Naive thymus-derived CD4-positive, alpha-beta T cell (primary cell): ENCODE measurements around the gene PLD6. TPM values are rescaled to one million over a fixed set of nuclear protein-coding genes. Genes with fewer than 3 reads are reported as not detected.

Experiments used
- ATAC-seq: fragments of 150-1000 bp; cut with Tn5 transposase; 2 replicates; pipeline ENCODE4 v1.10.0; 2021; ENCODE audit warnings: mild to moderate bottlenecking, moderate library complexity
- CTCF ChIA-PET: fragments of 350-600 bp; sonication (Branson Sonifier 250); formaldehyde crosslinking; loops from one replicate; lab custom pipeline; 2021; ENCODE audit warnings: antibody characterized with exemption; lab: Charles Lee
- POLR2A ChIA-PET: fragments of 350-600 bp; sonication (Branson Sonifier 250); formaldehyde crosslinking; loops from one replicate; lab custom pipeline; 2021; ENCODE audit warnings: antibody characterized with exemption, inconsistent platforms; lab: Charles Lee
- DNase-seq, 9 donors: peaks; one replicate each; pipeline versions ENCODE4 v3.0.0 to v3.0.0-alpha.2; 2020 to 2022; ENCODE audit warnings: mixed read lengths in 1 of 9
- H3K27ac ChIP-seq: one replicate; pipeline ENCODE4 v1.7.0; 2013; ENCODE audit warnings: mild to moderate bottlenecking, low read depth, low read length, moderate library complexity
- H3K27me3 ChIP-seq, 2 donors: one replicate each; pipeline ENCODE4 v1.7.0; 2013; ENCODE audit warnings: low read length in 2 of 2, mild to moderate bottlenecking in 2 of 2, moderate library complexity in 2 of 2; ENCODE audit not compliant: control insufficient read depth in 2 of 2, insufficient read depth in 2 of 2
- H3K36me3 ChIP-seq, 3 experiments: 1 replicate in 2 of 3; 2 replicates in 1 of 3; pipeline ENCODE4 v1.7.0; 2013; ENCODE audit warnings: low read length in 3 of 3, mild to moderate bottlenecking in 3 of 3, moderate library complexity in 1 of 3; ENCODE audit not compliant: insufficient read depth in 3 of 3, control insufficient read depth in 2 of 3
- H3K4me1 ChIP-seq, 2 donors: one replicate each; pipeline ENCODE4 v1.7.0; 2013; ENCODE audit warnings: low read length in 2 of 2, mild to moderate bottlenecking in 2 of 2, moderate library complexity in 1 of 2; ENCODE audit not compliant: control insufficient read depth in 2 of 2, insufficient read depth in 2 of 2
- H3K4me3 ChIP-seq: 2 replicates; pipeline ENCODE4 v1.7.0; 2013; ENCODE audit warnings: mild to moderate bottlenecking, low read length
- H3K9me3 ChIP-seq, 3 experiments: 1 replicate in 2 of 3; 2 replicates in 1 of 3; pipeline ENCODE4 v1.7.0; 2013; ENCODE audit warnings: low read length in 3 of 3; ENCODE audit not compliant: control insufficient read depth in 2 of 3
- H3K27ac Mint-ChIP-seq, 9 donors: one replicate each; pipeline ENCODE4 v1.8.0; 2020 to 2022; ENCODE audit warnings: mixed read lengths in 9 of 9, mild to moderate bottlenecking in 8 of 9, moderate library complexity in 5 of 9, inconsistent platforms in 2 of 9
- H3K27me3 Mint-ChIP-seq, 5 donors: one replicate each; pipeline ENCODE4 v1.8.0; 2021 to 2022; ENCODE audit warnings: mixed read lengths in 5 of 5, mild to moderate bottlenecking in 1 of 5
- H3K36me3 Mint-ChIP-seq, 5 donors: one replicate each; pipeline ENCODE4 v1.8.0; 2020 to 2022; ENCODE audit warnings: mixed read lengths in 5 of 5, mild to moderate bottlenecking in 3 of 5, inconsistent platforms in 1 of 5
- H3K4me1 Mint-ChIP-seq, 7 donors: one replicate each; pipeline ENCODE4 v1.8.0; 2020 to 2022; ENCODE audit warnings: mixed read lengths in 7 of 7, mild to moderate bottlenecking in 3 of 7, inconsistent platforms in 1 of 7
- H3K4me3 Mint-ChIP-seq, 10 donors: one replicate each; pipeline ENCODE4 v1.8.0; 2020 to 2022; ENCODE audit warnings: mild to moderate bottlenecking in 10 of 10, mixed read lengths in 10 of 10, moderate library complexity in 6 of 10, inconsistent platforms in 2 of 10
- H3K9me3 Mint-ChIP-seq, 11 donors: one replicate each; pipeline ENCODE4 v1.8.0; 2020 to 2022; ENCODE audit warnings: mixed read lengths in 11 of 11, mild to moderate bottlenecking in 4 of 11, inconsistent platforms in 1 of 11, moderate library complexity in 1 of 11
- intact Hi-C, 2 donors: fragments of 100-400 bp; cut with micrococcal nuclease; formaldehyde crosslinking; loops; one replicate each; pipeline ENCODE4 v1.15.1; 2023
- polyA plus RNA-seq, 2 donors: library from polyadenylated mRNA; unstranded; fragments of 300-500 nt; fragmentation: Illumina TruSeq; gene quantifications; one replicate each; pipeline ENCODE4 v1.2.3, GENCODE V29; 2021
- total RNA-seq, 6 experiments: library from RNA in 5 of 6; stranded (reverse) in 5 of 6; gene quantifications; 1 replicate in 5 of 6; 2 replicates in 1 of 6; pipeline ENCODE4 v1.2.3 and lab custom pipeline; 2021 to 2026

Gene PLD6
- total and polyA plus RNA-seq, 7 experiments from 2014 or later = 6.2 to 16.4 (median 12.1) TPM

GRCh38 chr17:17204635-17205231, 1.4 kb downstream of the PLD6 start:
- ATAC-seq (no peak), DNase-seq (no peak)
- peaks cover 17 to 35% (median 19%) of the 10 kb centered on the region in 7 donors for H3K4me1 Mint-ChIP-seq
- Histone ChIP-seq H3K4me3 (peak overlapping the region; percentile 68), H3K4me1 (peaks cover 17 to 30% of the 10 kb centered on the region in 2 donors), H3K27ac (peak overlapping the region; percentile 70), H3K27me3 (no peaks in the 10 kb centered on the region), H3K9me3 (no peaks in the 10 kb centered on the region), H3K36me3 (peaks cover 0 to 22% (median 0%) of the 10 kb centered on the region in 3 experiments)
- H3K4me3 Mint-ChIP-seq = peak overlapping the region; percentile 87 to 93 (median 89)
- ChIA-PET POLR2A (interaction anchor here (0.6 to 4.2 kb wide), 6 partner anchors 10 to 29 kb away, joined by 3 to 16 read pairs (median 4); no protein-coding TSS in a partner anchor), CTCF (no interaction called here)
- peaks cover 0 to 6% (median 0%) of the 10 kb centered on the region in 11 donors for H3K9me3 Mint-ChIP-seq
- peaks cover 0 to 31% (median 14%) of the 10 kb centered on the region in 5 donors for H3K36me3 Mint-ChIP-seq
- H3K27me3 Mint-ChIP-seq = no peaks in the 10 kb centered on the region
- intact Hi-C loops = loop anchor here (1.0 to 10.0 kb wide), 7 partner anchors 26 to 987 kb away; partner anchors contain the start of genes DRC3 (in 1 of the 2), NCOR1 (in 1 of the 2), PIGL (in 1 of the 2) and TOM1L2 (in 1 of the 2)
- H3K27ac Mint-ChIP-seq = peak overlapping the region; percentile 43 to 96 (median 91)

DNA sequence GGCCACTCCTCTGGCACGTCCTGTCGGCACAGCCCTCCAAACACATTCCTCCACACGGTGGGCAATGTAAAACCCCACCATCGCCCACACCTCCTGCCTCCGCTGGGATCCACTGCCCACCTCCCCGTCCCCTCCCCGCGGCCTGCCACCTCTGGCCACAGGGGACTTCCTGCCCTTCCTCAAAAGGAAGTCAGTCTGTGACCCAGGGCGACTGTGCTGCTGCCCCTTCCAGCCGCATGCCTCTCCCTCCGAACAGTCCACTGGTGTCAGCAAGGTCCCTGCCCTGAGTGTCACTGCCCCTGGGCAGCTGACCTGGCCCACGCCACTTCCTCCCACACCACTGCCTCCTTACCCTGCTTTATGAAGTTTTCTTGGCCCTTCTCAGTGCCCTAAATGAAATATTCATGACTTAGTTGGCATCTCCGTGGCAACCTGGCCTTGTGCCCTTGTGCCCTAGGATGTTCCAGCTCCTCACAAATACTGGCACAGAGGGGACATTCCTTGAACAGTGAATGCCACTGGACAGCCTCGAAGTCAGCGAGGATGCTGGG, 2.0 kb downstream of the PLD6 start:
- Mint-ChIP-seq H3K27me3 (no peaks in the 10 kb centered on the region), H3K4me1 (peaks cover 17 to 35% (median 19%) of the 10 kb centered on the region in 7 donors), H3K4me3 (peak overlapping the region; percentile 87 to 93 (median 89)), H3K9me3 (peaks cover 0 to 6% (median 0%) of the 10 kb centered on the region in 11 donors), H3K36me3 (peaks cover 0 to 31% (median 14%) of the 10 kb centered on the region in 5 donors), H3K27ac (peak overlapping the region in 8 of 9 donors; percentile 46 to 91 (median 71))
- no peaks in the 10 kb centered on the region for H3K27me3 ChIP-seq
- intact Hi-C loops = loop anchor here in 1 of 2 donors (2.0 to 10.0 kb wide), 2 partner anchors 25 to 49 kb away; no protein-coding TSS in a partner anchor
- DNase-seq (no peak), ATAC-seq (no peak)
- ChIA-PET CTCF (no interaction called here), POLR2A (interaction anchor here (0.6 to 4.2 kb wide), 4 partner anchors 10 to 29 kb away, joined by 3 to 16 read pairs (median 6); no protein-coding TSS in a partner anchor)
- peaks cover 17 to 30% of the 10 kb centered on the region in 2 donors for H3K4me1 ChIP-seq
- peak overlapping the region; percentile 70 for H3K27ac ChIP-seq
- no peaks in the 10 kb centered on the region for H3K9me3 ChIP-seq
- peaks cover 0 to 22% (median 0%) of the 10 kb centered on the region in 3 experiments for H3K36me3 ChIP-seq
- no peak overlapping the region for H3K4me3 ChIP-seq

DNA sequence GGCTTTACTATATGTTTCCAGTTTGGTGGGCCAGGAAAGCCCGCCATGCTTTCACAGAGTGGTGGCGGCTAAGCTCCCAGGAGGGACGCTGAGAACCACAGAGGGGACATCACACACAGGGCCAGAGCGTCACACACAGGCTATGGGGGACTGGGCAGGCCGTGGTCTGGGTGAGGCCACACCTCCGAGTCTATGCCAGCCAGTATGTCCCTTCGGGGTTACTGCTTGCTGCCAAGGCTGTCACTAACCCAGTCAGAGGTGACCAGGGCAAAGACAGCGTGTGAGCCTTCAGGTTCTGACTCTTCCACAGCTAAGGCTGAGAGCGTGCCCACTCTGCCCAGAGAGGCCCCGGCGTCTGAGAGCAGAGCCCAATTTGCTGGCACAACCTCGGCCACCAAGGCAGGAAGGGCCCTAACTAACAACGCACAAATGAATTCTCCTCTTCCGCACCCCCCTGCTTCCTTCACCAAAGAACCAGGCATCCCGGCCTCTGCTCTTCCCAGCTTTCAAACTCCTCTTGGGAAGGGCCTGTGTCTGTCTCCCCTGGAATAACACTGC, 2.9 kb downstream of the PLD6 start:
- peak overlapping the region in 5 of 9 donors; percentile 34 to 73 (median 47) for H3K27ac Mint-ChIP-seq
- H3K4me3 ChIP-seq = no peak overlapping the region
- ATAC-seq (no peak), DNase-seq (no peak)
- peaks cover 17 to 30% of the 10 kb centered on the region in 2 donors for H3K4me1 ChIP-seq
- peaks cover 17 to 35% (median 19%) of the 10 kb centered on the region in 7 donors for H3K4me1 Mint-ChIP-seq
- intact Hi-C loops = loop anchor here in 1 of 2 donors (10.0 kb wide), 1 partner anchor 48 kb away; no protein-coding TSS in a partner anchor
- no peaks in the 10 kb centered on the region for H3K9me3 ChIP-seq
- POLR2A ChIA-PET = no interaction called here
- H3K27me3 ChIP-seq = no peaks in the 10 kb centered on the region
- peak overlapping the region; percentile 19 for H3K27ac ChIP-seq
- peaks cover 0 to 31% (median 14%) of the 10 kb centered on the region in 5 donors for H3K36me3 Mint-ChIP-seq
- peak overlapping the region in 8 of 10 donors; percentile 10 to 89 (median 44) for H3K4me3 Mint-ChIP-seq
- H3K36me3 ChIP-seq = peaks cover 0 to 22% (median 0%) of the 10 kb centered on the region in 3 experiments
- CTCF ChIA-PET = no interaction called here
- H3K9me3 Mint-ChIP-seq = peaks cover 0 to 6% (median 0%) of the 10 kb centered on the region in 11 donors
- H3K27me3 Mint-ChIP-seq = no peaks in the 10 kb centered on the region

GRCh38 chr17:17201907-17202306, 4.2 kb downstream of the PLD6 start:
- peaks cover 17 to 30% of the 10 kb centered on the region in 2 donors for H3K4me1 ChIP-seq
- H3K4me3 Mint-ChIP-seq = peak overlapping the region in 1 of 10 donors; percentile 21
- ATAC-seq (no peak), DNase-seq (no peak)
- intact Hi-C loops = loop anchor here in 1 of 2 donors (10.0 kb wide), 1 partner anchor 47 kb away; no protein-coding TSS in a partner anchor
- H3K4me1 Mint-ChIP-seq = peaks cover 16 to 41% (median 21%) of the 10 kb centered on the region in 7 donors
- ChIA-PET CTCF (no interaction called here), POLR2A (interaction anchor here (1.4 to 2.4 kb wide), 2 partner anchors 18 to 21 kb away, joined by 3 to 8 read pairs; no protein-coding TSS in a partner anchor)
- H3K27ac Mint-ChIP-seq = peak overlapping the region in 1 of 9 donors; percentile 61
- H3K27me3 Mint-ChIP-seq = no peaks in the 10 kb centered on the region
- H3K36me3 Mint-ChIP-seq = peaks cover 0 to 35% (median 14%) of the 10 kb centered on the region in 5 donors
- H3K27ac ChIP-seq = no peak overlapping the region
- no peak overlapping the region for H3K4me3 ChIP-seq
- H3K36me3 ChIP-seq = peaks cover 0 to 22% (median 0%) of the 10 kb centered on the region in 3 experiments
- H3K9me3 ChIP-seq = no peaks in the 10 kb centered on the region
- H3K27me3 ChIP-seq = no peaks in the 10 kb centered on the region
- peaks cover 0 to 4% (median 0%) of the 10 kb centered on the region in 11 donors for H3K9me3 Mint-ChIP-seq

- H3K36me3 ChIP-seq = peaks cover 0 to 22% (median 0%) of the 10 kb centered on the region in 3 experiments
- Mint-ChIP-seq H3K36me3 (peaks cover 0 to 35% (median 14%) of the 10 kb centered on the region in 5 donors), H3K27me3 (no peaks in the 10 kb centered on the region), H3K4me3 (no peak overlapping the region), H3K4me1 (peaks cover 16 to 44% (median 21%) of the 10 kb centered on the region in 7 donors), H3K9me3 (peaks cover 0 to 2% (median 0%) of the 10 kb centered on the region in 11 donors), H3K27ac (no peak overlapping the region)
- H3K27me3 ChIP-seq = no peaks in the 10 kb centered on the region
- ATAC-seq = no peak
- no peak overlapping the region for H3K4me3 ChIP-seq
- H3K27ac ChIP-seq = no peak overlapping the region
- ChIA-PET POLR2A (interaction anchor here (0.9 to 2.4 kb wide), 6 partner anchors 9 to 79 kb away, joined by 3 to 8 read pairs (median 4); no protein-coding TSS in a partner anchor), CTCF (interaction anchor here (1.1 to 1.6 kb wide), 2 partner anchors 9 to 18 kb away, joined by 3 to 5 read pairs; no protein-coding TSS in a partner anchor)
- intact Hi-C loops = loop anchor here in 1 of 2 donors (10.0 kb wide), 1 partner anchor 46 kb away; no protein-coding TSS in a partner anchor
- no peaks in the 10 kb centered on the region for H3K9me3 ChIP-seq
- DNase-seq = no peak
- H3K4me1 ChIP-seq = peaks cover 17 to 26% of the 10 kb centered on the region in 2 donors
These were observed 4.9 kb downstream of the PLD6 start for GRCh38 chr17:17201271-17201670.

- CTCF ChIA-PET = interaction anchor here (1.1 to 1.6 kb wide), 2 partner anchors 10 to 17 kb away, joined by 3 to 5 read pairs; no protein-coding TSS in a partner anchor
These were observed 5.3 kb downstream of the PLD6 start for GRCh38 chr17:17200831-17201230.

More at GRCh38 chr17:17200831-17201230, 5.3 kb downstream of the PLD6 start:
- H3K36me3 Mint-ChIP-seq = peaks cover 0 to 35% (median 14%) of the 10 kb centered on the region in 5 donors
- POLR2A ChIA-PET = interaction anchor here (0.9 to 2.4 kb wide), 7 partner anchors 9 to 78 kb away, joined by 3 to 8 read pairs (median 5); no protein-coding TSS in a partner anchor
- Histone ChIP-seq H3K4me1 (peaks cover 17 to 22% of the 10 kb centered on the region in 2 donors), H3K9me3 (no peaks in the 10 kb centered on the region), H3K27ac (no peak overlapping the region), H3K27me3 (no peaks in the 10 kb centered on the region), H3K36me3 (peaks cover 0 to 22% (median 0%) of the 10 kb centered on the region in 3 experiments), H3K4me3 (no peak overlapping the region)
- H3K9me3 Mint-ChIP-seq = peaks cover 0 to 2% (median 0%) of the 10 kb centered on the region in 11 donors
- no peaks in the 10 kb centered on the region for H3K27me3 Mint-ChIP-seq
- H3K4me1 Mint-ChIP-seq = peaks cover 16 to 44% (median 21%) of the 10 kb centered on the region in 7 donors
- no peak overlapping the region for H3K4me3 Mint-ChIP-seq
- DNase-seq (no peak), ATAC-seq (no peak)
- H3K27ac Mint-ChIP-seq = no peak overlapping the region
- intact Hi-C loops = loop anchor here in 1 of 2 donors (10.0 kb wide), 1 partner anchor 46 kb away; no protein-coding TSS in a partner anchor
